Liver (tissue), 3 donors: ENCODE results near the gene WDFY1.
"Not testable (repeated sequence)": the region's sequence is repeated elsewhere in the genome, so short reads cannot be mapped to it uniquely, and the experiment has no call there.

Experiments
- CTCF ChIP-seq: fragments of 150-350 bp; IDR thresholded peaks from 2 replicates; pipeline ENCODE4 v1.5.1; 2017; ENCODE audit warnings: improper control_type of control experiment, low read depth, low read length; ENCODE audit not compliant: missing input control
- EGR1 ChIP-seq, 2 donors: IDR thresholded peaks; 2 replicates each; pipeline ENCODE4 v1.6.1; 2016 to 2018; ENCODE audit warnings: antibody characterized with exemption in 2 of 2, low read depth in 2 of 2
- JUND ChIP-seq, 2 donors: IDR thresholded peaks; 2 replicates each; pipeline ENCODE4 v1.6.1; 2016; ENCODE audit warnings: antibody characterized with exemption in 2 of 2
- MAX ChIP-seq: IDR thresholded peaks from 2 replicates; pipeline ENCODE4 v1.6.1; 2016; ENCODE audit warnings: antibody characterized with exemption
- YY1 ChIP-seq: IDR thresholded peaks from 2 replicates; pipeline ENCODE4 v1.6.1; 2016; ENCODE audit warnings: antibody characterized with exemption, mild to moderate bottlenecking
- TF ChIP-seq, protein P1 (sequence below): IDR thresholded peaks from 2 replicates; pipeline ENCODE4 v1.6.1; 2016; ENCODE audit warnings: antibody characterized with exemption, mild to moderate bottlenecking
- donor health status: healthy.
- donor health status: healthy.

DNA sequence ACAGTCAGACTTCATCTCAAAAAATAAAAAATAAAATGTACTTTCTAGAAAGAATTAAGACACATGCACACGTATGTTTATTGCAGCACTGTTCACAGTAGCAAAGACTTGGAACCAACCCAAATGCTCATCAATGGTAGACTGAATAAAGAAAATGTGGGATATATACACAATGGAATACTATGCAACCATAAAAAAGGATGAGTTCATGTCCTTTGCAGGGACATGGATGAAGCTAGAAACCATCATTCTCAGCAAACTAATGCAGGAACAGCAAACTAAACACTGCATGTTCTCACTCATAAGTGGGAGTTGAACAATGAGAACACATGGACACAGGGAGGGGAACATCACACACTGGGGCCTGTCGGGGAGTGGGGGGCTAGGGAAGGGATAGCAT, 72.4 kb downstream of the WDFY1 start:
- TF ChIP-seq CTCF; YY1; MAX; JUND (IDR thresholded peaks at IDR 0.05); EGR1 (IDR thresholded peaks at IDR 0.05; ENCODE audit: low read depth in 2 of 2): not testable (repeated sequence)
- TF ChIP-seq, protein P1, sequence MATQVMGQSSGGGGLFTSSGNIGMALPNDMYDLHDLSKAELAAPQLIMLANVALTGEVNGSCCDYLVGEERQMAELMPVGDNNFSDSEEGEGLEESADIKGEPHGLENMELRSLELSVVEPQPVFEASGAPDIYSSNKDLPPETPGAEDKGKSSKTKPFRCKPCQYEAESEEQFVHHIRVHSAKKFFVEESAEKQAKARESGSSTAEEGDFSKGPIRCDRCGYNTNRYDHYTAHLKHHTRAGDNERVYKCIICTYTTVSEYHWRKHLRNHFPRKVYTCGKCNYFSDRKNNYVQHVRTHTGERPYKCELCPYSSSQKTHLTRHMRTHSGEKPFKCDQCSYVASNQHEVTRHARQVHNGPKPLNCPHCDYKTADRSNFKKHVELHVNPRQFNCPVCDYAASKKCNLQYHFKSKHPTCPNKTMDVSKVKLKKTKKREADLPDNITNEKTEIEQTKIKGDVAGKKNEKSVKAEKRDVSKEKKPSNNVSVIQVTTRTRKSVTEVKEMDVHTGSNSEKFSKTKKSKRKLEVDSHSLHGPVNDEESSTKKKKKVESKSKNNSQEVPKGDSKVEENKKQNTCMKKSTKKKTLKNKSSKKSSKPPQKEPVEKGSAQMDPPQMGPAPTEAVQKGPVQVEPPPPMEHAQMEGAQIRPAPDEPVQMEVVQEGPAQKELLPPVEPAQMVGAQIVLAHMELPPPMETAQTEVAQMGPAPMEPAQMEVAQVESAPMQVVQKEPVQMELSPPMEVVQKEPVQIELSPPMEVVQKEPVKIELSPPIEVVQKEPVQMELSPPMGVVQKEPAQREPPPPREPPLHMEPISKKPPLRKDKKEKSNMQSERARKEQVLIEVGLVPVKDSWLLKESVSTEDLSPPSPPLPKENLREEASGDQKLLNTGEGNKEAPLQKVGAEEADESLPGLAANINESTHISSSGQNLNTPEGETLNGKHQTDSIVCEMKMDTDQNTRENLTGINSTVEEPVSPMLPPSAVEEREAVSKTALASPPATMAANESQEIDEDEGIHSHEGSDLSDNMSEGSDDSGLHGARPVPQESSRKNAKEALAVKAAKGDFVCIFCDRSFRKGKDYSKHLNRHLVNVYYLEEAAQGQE: not testable (repeated sequence)
